Measurements from ENCODE around the gene IL12A.

Gene IL12A

DNA sequence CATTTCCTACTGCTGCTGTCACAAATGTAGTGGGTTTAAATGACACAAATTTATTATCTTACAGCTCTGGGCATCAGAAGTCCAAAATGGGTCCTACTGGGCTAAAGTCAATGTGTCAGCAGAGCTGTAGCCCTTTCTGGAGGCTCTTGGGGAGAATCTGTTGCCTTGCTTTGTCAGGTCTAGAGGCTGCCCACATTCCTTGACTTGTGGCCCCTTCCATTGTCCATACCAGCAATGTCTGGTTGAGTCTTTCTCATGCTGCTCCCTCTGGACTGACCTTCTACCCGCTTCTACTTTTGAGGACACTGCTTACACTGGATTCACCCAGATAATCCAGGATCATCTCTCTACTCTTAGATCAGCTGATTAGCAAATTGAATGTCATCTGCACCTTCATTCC, 3.0 kb downstream of the IL12A start:
- no peak for DNase-seq

DNA sequence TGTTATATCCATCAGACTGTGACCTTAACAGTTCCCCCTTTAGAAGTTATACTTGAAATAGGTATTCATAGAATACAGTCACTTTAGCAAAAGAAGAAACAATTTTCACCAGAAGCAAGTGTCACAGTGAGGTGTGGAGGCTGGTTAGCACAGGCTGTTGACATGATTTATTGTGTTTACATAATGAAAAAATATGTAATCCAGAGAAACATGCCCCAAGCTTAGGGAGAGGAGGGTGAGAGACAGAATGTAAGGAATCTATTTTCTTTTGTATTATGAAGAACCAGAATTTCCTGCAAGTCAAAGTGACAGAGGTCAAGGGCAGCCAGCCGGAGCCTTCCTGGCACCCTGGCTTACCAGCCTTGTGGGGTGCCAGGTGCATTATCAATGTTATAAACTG, 4.0 kb downstream of the IL12A start:
- no peak for DNase-seq

- no peak for DNase-seq
Observed at GRCh38 chr3:159994182-159994581, 5.5 kb downstream of the IL12A start.

DNA sequence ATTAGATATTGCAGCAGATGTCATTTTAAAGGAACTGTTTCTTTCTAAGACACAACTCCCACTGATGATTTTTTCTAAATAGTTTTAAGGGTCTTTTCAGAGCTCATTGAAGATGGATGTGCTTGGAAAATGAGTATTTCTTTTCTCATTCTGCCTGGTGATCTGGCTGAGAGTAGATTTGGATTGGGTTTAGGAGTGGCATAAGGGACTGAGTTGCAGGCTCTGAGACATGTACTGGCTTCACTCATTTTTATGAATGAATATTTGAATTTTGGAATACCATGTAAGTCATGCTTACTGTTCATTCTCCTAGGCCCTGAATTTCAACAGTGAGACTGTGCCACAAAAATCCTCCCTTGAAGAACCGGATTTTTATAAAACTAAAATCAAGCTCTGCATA, 6.5 kb downstream of the IL12A start:
- no peak for DNase-seq

DNA sequence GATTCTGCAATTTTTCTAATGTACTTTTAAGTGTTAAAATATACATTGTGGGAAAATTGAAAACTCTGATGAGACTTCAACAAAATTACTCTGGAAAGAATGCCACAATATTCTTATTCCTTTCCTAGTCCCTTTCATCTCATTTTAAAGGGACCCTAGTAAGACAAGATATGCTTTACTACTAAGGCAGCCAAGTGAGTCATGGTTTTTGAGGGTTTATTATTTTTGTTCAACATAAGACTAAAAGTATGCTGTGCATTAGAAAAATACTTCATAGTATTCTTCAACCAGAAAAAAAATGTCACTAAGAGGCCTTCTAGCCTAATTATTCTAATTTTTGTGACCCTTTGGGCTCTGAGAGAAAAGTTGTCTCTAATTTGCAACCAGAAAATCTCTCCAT, 7.4 kb downstream of the IL12A start:
- no peak for DNase-seq

DNA sequence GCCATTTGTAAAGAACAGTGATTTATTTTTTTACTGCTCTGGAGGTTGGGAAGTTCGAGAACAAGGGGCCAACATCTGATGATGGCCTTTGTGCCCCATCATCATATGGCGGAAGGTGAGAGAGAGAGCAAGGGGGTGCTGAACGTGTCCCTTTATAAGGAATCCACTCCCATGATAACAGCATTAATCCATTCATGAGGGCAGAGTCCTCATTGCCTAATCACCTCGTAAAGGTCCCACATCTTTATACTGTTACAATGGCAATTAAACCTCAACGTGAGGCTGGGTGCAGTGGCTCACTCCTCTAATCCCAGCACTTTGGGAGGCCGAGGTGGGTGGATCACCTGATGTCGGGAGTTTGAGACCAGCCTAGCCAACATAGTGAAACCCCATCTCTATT, 8.3 kb downstream of the IL12A start:
- DNase-seq, result no peak

DNA sequence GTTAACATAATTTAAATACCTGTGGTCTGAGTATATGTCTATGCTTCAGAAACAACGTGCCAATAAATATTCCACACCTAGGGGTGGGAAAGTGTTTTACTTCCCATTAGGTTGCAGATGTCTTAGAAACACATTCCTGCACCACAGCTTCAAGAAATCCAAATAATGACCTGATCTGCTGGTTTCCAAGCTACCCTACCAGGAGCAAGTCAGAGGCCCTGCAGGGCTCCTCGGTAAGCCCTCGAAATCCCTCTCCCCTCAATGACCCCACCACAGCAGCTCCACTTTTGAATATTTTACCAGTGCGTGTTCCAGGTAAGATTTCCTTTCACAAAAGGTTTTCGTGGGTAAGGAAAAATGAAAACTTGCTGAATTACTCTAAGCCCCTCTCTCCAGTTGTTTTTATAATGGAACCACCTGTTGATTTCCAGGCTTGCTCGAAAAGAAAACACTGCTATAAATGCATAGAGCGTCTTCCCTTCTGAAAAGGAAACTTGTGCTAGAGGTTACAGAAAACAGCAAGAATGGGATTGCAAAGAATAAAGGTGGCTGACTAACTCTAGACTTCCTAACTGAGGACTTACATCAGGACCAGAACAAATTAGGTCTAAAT, 12.6 kb downstream of the IL12A start:
- DNase-seq, result no peak

DNA sequence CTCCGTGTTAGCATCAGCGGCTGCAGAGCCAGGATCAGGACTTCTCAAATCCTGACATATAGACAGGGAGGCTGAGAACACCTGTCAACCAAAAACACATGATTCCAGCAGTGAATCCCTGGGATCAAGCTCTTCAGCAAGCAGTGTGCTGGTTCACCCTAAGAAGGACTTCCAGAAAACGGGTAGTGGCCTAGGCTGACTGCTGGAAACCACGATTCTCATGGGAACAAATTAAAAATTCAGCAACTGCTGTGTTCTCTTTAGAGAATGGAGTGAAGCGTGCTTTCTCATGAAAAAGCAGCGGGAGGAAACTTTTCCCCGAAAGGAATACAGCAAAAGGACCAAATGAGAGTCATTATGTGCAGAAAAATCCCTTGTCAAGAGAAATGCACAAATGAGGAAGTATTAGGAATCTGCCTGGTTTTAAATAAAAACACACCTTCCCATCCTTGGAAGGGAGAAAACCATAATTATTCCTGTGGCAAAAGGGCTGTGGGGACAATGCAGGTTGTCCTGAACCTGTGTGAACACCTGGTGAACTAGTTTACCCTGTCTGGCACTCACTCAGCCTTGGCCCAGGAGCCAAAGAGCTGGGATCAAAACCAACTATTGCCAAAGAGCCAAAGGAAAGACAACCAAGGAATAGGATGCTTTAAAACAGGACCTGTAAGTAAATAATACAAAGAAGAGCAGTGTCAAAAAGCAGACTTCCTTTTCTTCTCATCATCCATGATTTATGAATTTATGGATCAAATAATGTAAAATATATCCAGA, 13.4 kb downstream of the IL12A start:
- no peak for DNase-seq

DNA sequence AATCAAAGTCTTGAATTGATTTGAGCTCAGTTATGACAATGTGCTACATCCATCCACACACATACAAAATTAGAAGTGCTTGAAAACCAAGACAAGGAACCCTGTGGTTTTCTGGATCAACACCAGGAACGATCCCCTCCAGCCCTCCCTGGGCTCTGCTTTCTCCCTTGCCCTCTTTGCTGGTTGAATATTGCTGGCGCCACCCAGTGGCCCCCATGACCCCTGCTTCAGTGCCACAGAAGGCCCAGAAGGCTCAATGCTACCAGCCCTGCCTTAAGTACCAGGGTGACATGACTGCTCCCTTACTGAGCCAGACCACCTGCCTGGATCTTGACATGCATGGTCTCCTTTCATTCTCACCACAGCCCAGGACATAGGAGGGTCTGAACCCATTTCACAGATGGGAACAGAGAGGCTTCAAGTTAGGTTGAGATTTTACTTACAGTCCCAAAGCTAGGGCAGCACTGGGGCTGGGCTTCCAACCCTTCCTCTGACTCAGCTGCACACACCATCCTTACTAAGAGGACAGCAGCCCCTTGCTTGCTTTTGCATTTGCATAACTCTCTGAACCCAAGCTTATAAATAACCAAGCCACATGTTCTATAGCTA, 15.0 kb downstream of the IL12A start:
- peak; percentile 37 to 75 for DNase-seq

DNA sequence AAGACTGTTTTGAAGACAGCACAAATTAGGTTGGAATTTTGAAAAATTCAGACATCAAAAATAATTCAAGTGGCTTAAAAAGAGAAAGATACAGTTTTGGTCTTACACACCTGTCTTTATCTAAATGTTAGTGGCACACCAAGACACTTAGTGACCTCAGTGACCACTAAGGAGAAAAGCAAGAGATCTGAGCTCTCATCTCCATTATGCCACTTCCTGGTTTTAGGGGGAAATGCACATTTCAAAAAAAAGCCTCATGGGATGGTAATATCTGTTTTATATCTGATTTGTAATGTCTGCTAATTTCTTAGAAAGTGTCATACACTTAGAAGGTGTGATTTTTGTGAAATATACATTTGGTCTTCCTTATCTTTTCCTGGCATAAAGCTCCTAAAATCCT, 16.4 kb downstream of the IL12A start:
- DNase-seq, result no peak

GRCh38 chr3:160006282-160007163, 17.9 kb downstream of the IL12A start:
- peak; percentile 56 to 77 for DNase-seq

DNA sequence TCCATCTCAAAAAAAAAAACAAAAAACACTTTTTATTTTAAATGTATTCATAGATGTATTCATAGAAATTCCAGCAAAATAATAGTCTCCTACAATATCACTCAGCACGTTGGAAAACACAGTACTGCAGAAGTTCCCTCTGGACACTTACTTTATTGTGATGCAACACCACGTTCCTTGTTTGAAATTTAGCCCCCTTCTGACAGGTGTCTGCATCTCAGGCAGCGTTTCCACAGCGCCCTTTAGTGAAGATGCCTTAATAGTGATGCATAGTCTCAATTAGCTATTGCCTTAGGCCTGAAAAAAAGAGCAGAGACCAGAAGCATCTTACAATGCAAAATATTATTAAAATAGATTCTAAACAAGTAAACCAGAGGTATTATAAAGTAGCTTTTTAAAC, 20.3 kb downstream of the IL12A start:
- no peak for DNase-seq

DNA sequence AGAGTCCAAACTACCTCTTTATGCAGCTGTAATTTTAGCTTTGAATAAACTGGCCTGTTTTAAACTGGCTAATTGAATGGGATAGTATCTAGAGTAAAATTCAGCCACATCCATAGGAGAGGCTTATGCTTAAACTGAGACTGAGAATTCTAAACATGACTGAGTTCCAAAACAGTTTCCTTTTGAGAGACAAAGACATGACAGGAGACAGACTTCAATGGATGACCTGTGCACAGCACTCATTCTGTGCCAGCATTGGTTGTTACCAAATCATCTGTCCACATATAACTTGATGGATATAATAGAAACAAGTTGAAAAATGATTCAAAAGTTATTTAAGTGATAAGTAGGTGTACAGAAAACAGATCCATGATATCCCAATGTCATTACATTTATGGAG, 20.9 kb downstream of the IL12A start:
- DNase-seq, result no peak

- DNase-seq, result no peak
Observed at GRCh38 chr3:160010578-160010977, 21.9 kb downstream of the IL12A start.

DNA sequence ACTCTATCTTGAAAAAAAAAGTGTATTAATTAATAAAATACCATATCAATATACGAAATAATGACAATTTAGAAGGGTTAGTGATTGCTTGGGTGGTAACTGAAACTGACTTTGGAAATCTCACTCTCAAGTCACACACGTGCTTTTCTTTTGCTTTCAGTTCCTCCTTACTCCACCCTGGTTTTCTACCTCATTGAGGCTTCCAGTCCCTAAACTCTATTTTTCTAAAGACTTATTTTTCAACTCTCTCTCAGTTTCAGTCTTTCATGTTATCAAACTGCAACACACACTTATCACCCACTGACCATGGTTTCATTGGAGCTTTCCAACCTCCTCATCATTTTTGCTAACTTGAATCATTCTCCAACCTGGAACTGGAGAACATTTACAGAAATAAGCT, 23.5 kb downstream of the IL12A start:
- DNase-seq, result no peak

- no peak for DNase-seq
Observed at GRCh38 chr3:160016972-160017371, 28.3 kb downstream of the IL12A start.

- DNase-seq, result no peak
Observed at GRCh38 chr3:160018959-160019358, 30.3 kb downstream of the IL12A start.

DNA sequence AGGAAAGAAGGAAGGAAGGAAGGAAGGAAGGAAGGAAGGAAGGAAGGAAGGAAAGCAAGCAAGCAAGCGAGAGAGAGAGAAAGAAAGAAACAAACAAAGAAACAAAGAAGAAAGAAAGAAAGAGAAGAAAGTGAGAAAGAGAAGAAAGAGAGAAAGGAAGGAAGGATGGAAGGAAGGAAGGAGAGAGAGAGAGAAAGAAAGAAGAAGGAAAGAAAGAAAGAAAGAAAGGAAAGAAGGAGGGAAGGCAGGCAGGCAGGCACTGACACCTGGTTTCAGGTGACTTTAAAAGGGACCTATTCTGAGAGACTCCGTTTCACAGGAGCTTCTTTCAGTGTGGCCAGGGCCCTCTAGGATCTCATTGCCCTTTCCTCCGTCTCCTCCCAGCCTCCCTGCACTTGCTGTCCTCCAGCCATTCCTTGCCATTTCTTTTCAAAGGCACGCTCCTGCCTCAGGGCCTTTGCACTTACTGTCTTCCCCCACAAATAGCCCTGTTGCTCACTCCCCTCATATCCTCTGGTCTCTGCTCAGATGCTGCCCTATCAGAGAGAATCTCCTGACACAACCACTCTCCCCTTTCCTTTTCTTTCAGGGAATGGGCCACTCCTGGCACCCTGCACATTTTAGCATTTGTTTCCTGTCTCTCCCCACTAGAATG, 31.5 kb downstream of the IL12A start:
- no peak for DNase-seq

- DNase-seq, result no peak
Observed at GRCh38 chr3:160022068-160022467, 33.4 kb downstream of the IL12A start.

GRCh38 chr3:160023476-160023875, 34.8 kb downstream of the IL12A start:
- DNase-seq, result no peak

DNA sequence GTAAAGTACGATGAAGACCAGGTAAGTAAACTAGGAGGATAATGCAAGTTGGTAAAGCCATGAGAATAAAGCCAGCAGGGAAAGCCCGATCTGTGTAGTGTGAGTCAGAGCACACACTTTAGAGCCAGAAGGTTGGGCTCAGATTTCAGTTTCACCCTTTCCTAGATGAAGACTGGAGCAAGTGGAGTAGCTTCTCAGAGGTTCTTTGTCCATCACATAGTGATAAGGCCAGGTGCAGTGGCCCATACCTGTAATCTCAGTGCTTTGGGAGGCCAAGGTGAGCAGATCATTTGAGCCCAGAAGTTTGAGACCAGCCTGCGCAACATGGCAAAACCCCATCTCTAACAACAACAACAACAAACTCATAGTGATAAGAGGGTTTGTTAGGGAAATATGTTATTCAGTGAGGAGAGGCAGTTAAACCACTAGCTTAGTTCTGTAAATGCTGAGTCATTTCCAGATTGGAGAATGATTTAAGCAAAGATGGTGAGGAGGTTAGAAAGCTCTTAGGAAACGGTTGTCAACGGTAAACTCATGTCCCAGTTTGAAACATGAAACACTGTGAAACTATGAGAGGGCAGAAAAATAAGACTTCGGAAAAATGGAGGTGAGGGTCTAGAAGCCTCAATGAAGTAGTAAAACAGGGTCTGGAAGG, 39.0 kb downstream of the IL12A start:
- DNase-seq, result no peak

GRCh38 chr3:160035757-160036156, 47.1 kb downstream of the IL12A start:
- DNase-seq, result no peak
